ENCODE results near the gene KLRK1. TPM values are rescaled to one million over a fixed set of nuclear protein-coding genes. Genes with fewer than 3 reads are reported as not detected.
"Not testable (repeated sequence)": the region's sequence is repeated elsewhere in the genome, so short reads cannot be mapped to it uniquely, and the experiment has no call there.

KLRK1 gene
- total and polyA plus RNA-seq, 2 donors (not counting 1 experiment from before 2014, with no cell fraction given): 0.84 to 2.1 TPM

DNA sequence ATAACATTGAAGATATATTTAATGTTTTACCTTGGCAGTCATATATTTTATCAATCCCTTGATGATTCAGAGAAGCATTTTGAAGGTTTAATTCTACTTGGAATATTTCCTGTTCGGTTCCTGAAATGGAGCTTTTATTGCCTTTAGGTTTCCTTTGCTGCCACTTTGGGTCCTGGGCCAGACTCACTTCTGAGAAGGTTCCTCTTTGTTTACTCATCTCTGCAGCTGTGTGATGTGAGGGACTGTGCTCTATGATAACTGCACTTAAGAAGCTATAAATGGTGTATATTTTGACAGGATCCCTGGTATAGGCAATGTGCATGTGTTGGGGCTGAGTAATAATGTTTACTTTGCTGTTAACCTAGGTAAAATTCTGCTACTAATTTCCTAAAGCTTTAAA, 30.5 kb upstream of the KLRK1 start, which contains the start of gene KLRC3:
Gene KLRC3, minus strand, starts transcription at position 262 of the 400 bp plus-strand sequence. Its CDS starts 45 bp downstream, at position 217.
- H3K9me3 Mint-ChIP-seq (ENCODE audit: insufficient read depth); H3K9me3 ChIP-seq (ENCODE audit: control extremely low read depth in 1 of 3, control insufficient read depth in 2 of 3, insufficient read depth in 1 of 3, low read length in 2 of 3); H2AFZ ChIP-seq (ENCODE audit: insufficient read depth, low read depth, low read length, poor library complexity, severe bottlenecking); H3K36me3 ChIP-seq (replicated peaks in 1 of 2; ENCODE audit: control extremely low read depth in 1 of 2, control insufficient read depth in 1 of 2, extremely low read depth in 1 of 2, insufficient read depth in 2 of 2, low read length in 1 of 2); H3K27ac ChIP-seq (ENCODE audit: low read length in 2 of 2); H3K79me2 ChIP-seq (ENCODE audit: control insufficient read depth, insufficient read depth, low read length); CTCF ChIA-PET; H4K20me1 ChIP-seq (ENCODE audit: control insufficient read depth, insufficient read depth, low read length, poor library complexity, severe bottlenecking); DNase-seq; POLR2A ChIA-PET; intact Hi-C loops (cut with micrococcal nuclease); H3K27me3 ChIP-seq (replicated peaks in 1 of 4; ENCODE audit: control extremely low read depth in 1 of 4, control insufficient read depth in 3 of 4, insufficient read depth in 4 of 4, low read length in 3 of 4); H3K4me3 ChIP-seq (ENCODE audit: control extremely low read depth in 1 of 5, extremely low read depth in 1 of 5, insufficient read depth in 1 of 5, low read depth in 2 of 5, low read length in 4 of 5); H3K4me1 Mint-ChIP-seq; H3K4me2 ChIP-seq (replicated peaks; ENCODE audit: low read depth, low read length, poor library complexity, severe bottlenecking); H3K9ac ChIP-seq (ENCODE audit: low read length); H3K4me3 Mint-ChIP-seq; H3K4me1 ChIP-seq (ENCODE audit: control insufficient read depth in 2 of 2, insufficient read depth in 2 of 2, low read length in 2 of 2); H3K27me3 Mint-ChIP-seq; H3K27ac Mint-ChIP-seq; ATAC-seq (ENCODE audit: low read depth): not testable (repeated sequence)
- WGBS (ENCODE audit: insufficient coverage): no CpG with 5 or more reads among the region's 1 CpG

DNA sequence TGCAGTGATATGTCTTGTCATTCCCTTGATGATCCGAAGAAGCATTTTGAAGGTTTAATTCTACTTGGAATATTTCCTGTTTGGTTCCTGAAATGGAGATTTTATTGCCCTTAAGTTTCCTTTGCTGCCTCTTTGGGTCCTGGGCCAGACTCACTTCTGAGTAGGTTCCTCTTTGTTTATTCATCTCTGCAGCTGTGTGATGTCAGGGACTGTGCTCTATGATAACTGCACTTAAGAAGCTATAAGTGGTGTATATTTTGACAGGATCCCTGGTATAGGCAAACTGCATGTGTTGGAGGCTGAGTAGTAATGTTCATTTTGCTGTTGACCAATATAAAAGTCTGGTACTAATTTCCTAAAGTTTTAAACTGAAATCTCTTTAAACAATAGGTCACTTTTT, 19.6 kb upstream of the KLRK1 start, which contains the start of gene KLRC4:
Gene KLRC4, minus strand, starts transcription at position 366 of the 400 bp plus-strand sequence. Its CDS starts 182 bp downstream, at position 184.
- no peak within 1 kb of the TSS for H3K4me3 ChIP-seq (ENCODE audit: control extremely low read depth in 1 of 5, extremely low read depth in 1 of 5, insufficient read depth in 1 of 5, low read depth in 2 of 5, low read length in 4 of 5)
- no peak within 1 kb of the TSS for H3K27ac ChIP-seq (ENCODE audit: low read length in 2 of 2)
- no peak for DNase-seq
- H3K4me3 Mint-ChIP-seq: no peak within 1 kb of the TSS
- no peak within 1 kb of the TSS for H2AFZ ChIP-seq (ENCODE audit: insufficient read depth, low read depth, low read length, poor library complexity, severe bottlenecking)
- no peaks in the 10 kb centered on the region for H4K20me1 ChIP-seq (ENCODE audit: control insufficient read depth, insufficient read depth, low read length, poor library complexity, severe bottlenecking)
- H3K27ac Mint-ChIP-seq: no peak within 1 kb of the TSS
- WGBS (ENCODE audit: insufficient coverage): 0% methylated on average over 1 of the region's 1 CpG
- peaks cover 0 to 3% (median 0%) of the 10 kb centered on the region in 3 donors for H3K9me3 ChIP-seq (ENCODE audit: control extremely low read depth in 1 of 3, control insufficient read depth in 2 of 3, insufficient read depth in 1 of 3, low read length in 2 of 3)
- no peaks in the 10 kb centered on the region for H3K36me3 ChIP-seq (replicated peaks in 1 of 2; ENCODE audit: control extremely low read depth in 1 of 2, control insufficient read depth in 1 of 2, extremely low read depth in 1 of 2, insufficient read depth in 2 of 2, low read length in 1 of 2)
- no peaks in the 10 kb centered on the region for H3K27me3 ChIP-seq (replicated peaks in 1 of 4; ENCODE audit: control extremely low read depth in 1 of 4, control insufficient read depth in 3 of 4, insufficient read depth in 4 of 4, low read length in 3 of 4)
- H3K4me2 ChIP-seq (replicated peaks; ENCODE audit: low read depth, low read length, poor library complexity, severe bottlenecking): no peak within 1 kb of the TSS
- TF ChIP-seq, protein P1, sequence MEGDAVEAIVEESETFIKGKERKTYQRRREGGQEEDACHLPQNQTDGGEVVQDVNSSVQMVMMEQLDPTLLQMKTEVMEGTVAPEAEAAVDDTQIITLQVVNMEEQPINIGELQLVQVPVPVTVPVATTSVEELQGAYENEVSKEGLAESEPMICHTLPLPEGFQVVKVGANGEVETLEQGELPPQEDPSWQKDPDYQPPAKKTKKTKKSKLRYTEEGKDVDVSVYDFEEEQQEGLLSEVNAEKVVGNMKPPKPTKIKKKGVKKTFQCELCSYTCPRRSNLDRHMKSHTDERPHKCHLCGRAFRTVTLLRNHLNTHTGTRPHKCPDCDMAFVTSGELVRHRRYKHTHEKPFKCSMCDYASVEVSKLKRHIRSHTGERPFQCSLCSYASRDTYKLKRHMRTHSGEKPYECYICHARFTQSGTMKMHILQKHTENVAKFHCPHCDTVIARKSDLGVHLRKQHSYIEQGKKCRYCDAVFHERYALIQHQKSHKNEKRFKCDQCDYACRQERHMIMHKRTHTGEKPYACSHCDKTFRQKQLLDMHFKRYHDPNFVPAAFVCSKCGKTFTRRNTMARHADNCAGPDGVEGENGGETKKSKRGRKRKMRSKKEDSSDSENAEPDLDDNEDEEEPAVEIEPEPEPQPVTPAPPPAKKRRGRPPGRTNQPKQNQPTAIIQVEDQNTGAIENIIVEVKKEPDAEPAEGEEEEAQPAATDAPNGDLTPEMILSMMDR (IDR thresholded peaks at IDR 0.05): no peak
- no peak for TF ChIP-seq EZH2 (IDR thresholded peaks at IDR 0.05; ENCODE audit: borderline replicate concordance, insufficient read depth, low read depth, low read length, poor library complexity, severe bottlenecking)
- H3K4me1 Mint-ChIP-seq: peaks cover 7% of the 10 kb centered on the region
- H3K9me3 Mint-ChIP-seq (ENCODE audit: insufficient read depth): no peaks in the 10 kb centered on the region
- no peaks in the 10 kb centered on the region for H3K79me2 ChIP-seq (ENCODE audit: control insufficient read depth, insufficient read depth, low read length)
- no peak within 1 kb of the TSS for H3K9ac ChIP-seq (ENCODE audit: low read length)
- intact Hi-C loops (cut with micrococcal nuclease): no loop called here
- ChIA-PET POLR2A (no interaction called here), CTCF (no interaction called here)
- peaks cover 10% of the 10 kb centered on the region in 2 donors for H3K4me1 ChIP-seq (ENCODE audit: control insufficient read depth in 2 of 2, insufficient read depth in 2 of 2, low read length in 2 of 2)
- no peak for ATAC-seq (ENCODE audit: low read depth)
- peaks cover 7% of the 10 kb centered on the region for H3K27me3 Mint-ChIP-seq
